Bronchial epithelial cell (primary cell): ENCODE results near the gene LRRC45. TPM values are rescaled to one million over a fixed set of nuclear protein-coding genes. Genes with fewer than 3 reads are reported as not detected.

ENCODE experiments used
- DNase-seq: peaks from one replicate; pipeline ENCODE4 v3.0.0-alpha.2; 2010; ENCODE audit warnings: low read depth
- FAIRE-seq: peaks from 2 replicates; lab custom pipeline; 2011; peaks lifted over from hg19 to GRCh38; lab: Jason Lieb, UNC
- H3K27me3 ChIP-seq: 2 replicates; pipeline ENCODE4 v1.5.1; 2011; ENCODE audit warnings: low read length; ENCODE audit not compliant: control insufficient read depth, insufficient read depth
- H3K36me3 ChIP-seq: 2 replicates; pipeline ENCODE4 v1.5.1; 2011; ENCODE audit warnings: low read length; ENCODE audit not compliant: control insufficient read depth, insufficient read depth
- H3K4me3 ChIP-seq: 2 replicates; pipeline ENCODE4 v1.5.1; 2011; ENCODE audit warnings: mild to moderate bottlenecking, low read depth, low read length, control low read depth
- total RNA-seq: library from RNA; depleted of rRNA; stranded (reverse); fragments of >200 nt; gene quantifications from 2 replicates; pipeline ENCODE4 v1.2.1, GENCODE V29; 2014
- TF ChIP-seq, protein P1 (sequence below): IDR thresholded peaks from 2 replicates; pipeline ENCODE4 v1.5.1; 2011; ENCODE audit warnings: mild to moderate bottlenecking, moderate library complexity, low read length, control low read depth, inconsistent platforms; ENCODE audit not compliant: insufficient read depth, severe bottlenecking

Gene LRRC45
- total RNA-seq, 1 donor from 2014 or later, result 8.4 TPM

DNA sequence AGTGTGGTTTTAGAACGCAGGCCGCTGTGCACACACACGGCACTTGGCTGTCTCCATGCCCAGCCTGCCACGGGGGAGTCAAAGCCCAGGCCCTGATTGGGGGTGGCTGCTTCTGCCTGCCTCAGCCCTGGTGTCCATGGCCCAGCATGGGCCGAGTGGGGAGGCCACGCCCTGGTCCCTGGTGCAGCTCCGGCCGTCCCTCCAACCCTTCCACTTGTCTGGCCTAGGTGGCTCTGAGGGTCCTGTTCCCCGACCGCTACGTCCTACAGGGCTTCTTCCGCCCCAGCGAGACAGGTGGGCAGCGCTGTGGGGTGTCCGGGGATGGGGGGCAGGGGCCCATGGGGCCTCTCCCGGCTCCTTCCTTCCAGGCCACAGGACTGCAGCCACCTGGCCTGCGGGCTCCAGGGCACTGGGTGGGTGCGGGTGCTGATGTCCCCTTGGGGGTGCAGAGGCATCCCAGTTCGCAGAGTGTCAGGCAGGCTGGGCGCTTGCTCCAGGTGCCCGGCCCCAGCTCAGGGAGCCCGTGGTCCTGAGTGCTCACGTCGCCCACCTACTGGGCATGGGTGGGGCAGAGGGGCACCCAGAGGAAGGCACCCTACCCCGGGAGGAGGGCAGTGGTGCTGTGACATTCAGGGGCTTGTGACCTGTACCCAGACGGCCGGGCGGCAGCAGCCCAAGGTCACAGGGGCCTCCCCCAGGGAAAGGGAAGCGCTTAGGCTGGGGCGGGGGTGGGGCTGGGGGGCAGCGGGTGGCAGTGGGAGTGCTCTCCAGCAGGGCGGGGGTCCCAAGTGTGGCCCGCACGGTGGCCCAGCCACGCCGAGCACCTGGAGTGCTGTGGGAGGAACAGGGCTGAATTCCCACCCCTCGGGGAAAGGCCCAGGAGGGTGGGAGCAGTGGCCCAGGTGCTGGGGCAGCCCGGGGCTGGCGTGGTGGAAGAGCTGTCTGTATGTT lies 12.3 kb upstream of the LRRC45 start:
- TF ChIP-seq, protein P1, sequence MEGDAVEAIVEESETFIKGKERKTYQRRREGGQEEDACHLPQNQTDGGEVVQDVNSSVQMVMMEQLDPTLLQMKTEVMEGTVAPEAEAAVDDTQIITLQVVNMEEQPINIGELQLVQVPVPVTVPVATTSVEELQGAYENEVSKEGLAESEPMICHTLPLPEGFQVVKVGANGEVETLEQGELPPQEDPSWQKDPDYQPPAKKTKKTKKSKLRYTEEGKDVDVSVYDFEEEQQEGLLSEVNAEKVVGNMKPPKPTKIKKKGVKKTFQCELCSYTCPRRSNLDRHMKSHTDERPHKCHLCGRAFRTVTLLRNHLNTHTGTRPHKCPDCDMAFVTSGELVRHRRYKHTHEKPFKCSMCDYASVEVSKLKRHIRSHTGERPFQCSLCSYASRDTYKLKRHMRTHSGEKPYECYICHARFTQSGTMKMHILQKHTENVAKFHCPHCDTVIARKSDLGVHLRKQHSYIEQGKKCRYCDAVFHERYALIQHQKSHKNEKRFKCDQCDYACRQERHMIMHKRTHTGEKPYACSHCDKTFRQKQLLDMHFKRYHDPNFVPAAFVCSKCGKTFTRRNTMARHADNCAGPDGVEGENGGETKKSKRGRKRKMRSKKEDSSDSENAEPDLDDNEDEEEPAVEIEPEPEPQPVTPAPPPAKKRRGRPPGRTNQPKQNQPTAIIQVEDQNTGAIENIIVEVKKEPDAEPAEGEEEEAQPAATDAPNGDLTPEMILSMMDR, result no peak
- FAIRE-seq, result no peak
- no peak for DNase-seq
- no peaks in the 10 kb centered on the region for H3K27me3 ChIP-seq
- no peak overlapping the region for H3K4me3 ChIP-seq
- peaks cover 3% of the 10 kb centered on the region for H3K36me3 ChIP-seq

DNA sequence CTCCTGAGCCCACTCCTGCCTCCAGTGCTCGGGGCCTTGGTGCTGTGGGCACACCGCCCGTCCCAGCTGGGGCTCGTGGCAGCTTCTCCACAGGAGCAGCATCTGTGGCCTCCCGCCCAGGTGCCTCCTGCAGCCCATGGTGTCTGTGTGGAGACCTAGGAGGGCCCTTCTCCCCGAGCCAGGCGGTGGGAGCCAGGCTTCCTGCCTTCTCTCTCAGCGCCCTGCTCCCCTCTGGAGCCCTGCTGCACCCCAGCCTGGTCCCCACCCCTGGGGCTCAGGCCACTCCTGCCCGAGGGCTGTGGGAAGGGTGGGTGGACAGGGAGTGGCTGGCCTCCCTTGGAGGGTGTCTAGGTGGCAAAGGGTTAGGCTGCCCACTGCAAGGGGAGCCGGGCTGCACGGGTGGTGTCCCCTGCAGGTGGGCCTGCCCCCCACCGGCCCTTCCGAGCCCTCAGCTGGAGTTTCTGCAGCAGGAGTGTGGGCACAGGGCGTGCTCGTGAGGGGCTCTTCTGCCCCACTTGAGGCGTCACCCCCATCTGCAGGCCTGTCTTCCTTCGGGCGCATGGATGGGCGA lies 11.4 kb upstream of the LRRC45 start:
- FAIRE-seq, result no peak
- TF ChIP-seq, protein P1, result no peak
- no peaks in the 10 kb centered on the region for H3K27me3 ChIP-seq

DNA sequence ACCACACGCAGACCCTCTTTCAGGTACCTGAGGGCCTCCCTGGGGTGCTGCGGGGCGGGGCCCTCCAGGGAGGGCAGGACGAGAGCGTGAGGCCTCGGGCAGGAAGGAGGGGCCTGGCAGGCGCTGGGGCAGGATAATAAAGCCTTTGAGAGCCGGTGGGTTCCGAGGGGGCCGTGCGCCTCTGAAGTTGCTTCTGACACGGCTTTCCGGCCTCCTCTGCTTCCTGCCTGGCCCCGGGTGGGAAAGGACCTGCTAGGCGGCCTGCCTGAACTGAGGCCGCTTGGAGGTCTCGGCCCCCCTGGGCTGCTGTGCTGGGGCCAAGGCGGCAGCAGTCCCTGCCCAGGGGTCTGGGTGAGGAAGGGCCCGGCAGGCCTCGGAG lies 10.9 kb upstream of the LRRC45 start:
- H3K4me3 ChIP-seq, result no peak overlapping the region
- no peaks in the 10 kb centered on the region for H3K27me3 ChIP-seq
- peaks cover 3% of the 10 kb centered on the region for H3K36me3 ChIP-seq
- no peak for DNase-seq
- TF ChIP-seq, protein P1, result no peak
- no peak for FAIRE-seq

More for the DNA sequence above, 11.4 kb upstream of the LRRC45 start:
- Histone ChIP-seq H3K4me3 (no peak overlapping the region), H3K36me3 (peaks cover 3% of the 10 kb centered on the region)
- no peak for DNase-seq

DNA sequence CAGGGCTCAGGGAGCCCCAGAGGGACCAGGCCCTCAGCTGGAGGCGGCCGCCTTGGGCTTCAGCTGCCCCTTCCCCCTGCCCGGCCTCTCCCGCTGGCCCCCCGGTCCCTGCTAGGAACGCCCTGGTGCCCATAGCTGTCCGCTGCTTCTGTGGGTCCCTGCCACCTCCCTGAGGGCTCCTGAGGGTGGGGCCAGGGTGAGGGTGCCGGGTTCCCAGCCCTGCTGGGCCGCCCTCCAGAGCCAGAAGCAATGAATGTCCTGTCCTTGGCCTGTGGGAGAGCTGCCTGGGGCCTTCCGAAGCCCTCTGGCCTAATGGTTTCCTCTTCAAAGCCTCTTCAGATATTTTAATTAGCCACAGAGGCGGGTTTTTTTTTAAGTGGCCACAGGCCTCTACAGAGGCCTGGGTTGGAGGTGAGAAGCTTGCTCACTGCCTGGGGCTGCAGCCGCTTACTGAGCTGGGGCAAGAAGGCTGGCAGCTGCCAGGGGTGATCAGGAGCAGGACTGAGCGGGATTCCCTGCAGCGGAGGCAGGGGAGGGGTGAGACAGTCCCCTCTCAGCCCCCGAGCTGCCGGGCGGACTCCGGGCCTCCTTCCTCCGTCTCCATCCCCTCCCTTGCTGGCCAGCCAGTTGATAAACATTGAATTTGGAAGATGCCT lies 10.3 kb upstream of the LRRC45 start:
- FAIRE-seq, result no peak

DNA sequence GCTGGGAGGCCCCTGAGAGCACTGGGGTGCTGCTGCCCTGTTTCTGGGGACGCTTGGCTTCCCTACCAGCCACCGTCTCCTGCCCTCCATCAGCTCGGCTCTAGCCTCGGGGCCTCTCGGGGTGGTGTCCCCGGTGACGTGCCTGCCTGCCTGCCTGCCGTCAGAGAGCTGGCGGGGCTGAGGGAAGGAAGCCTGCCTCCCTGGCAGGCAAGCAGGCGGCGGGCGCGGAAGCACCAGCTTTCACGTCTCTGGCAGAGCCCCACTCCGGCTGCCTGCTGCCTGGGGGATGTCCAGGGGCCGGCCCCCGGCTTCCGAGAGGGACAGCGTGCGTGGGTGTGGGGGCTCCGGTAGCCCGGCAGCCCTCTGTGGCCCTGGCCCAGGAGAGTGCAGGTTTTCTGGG lies 9.8 kb upstream of the LRRC45 start:
- TF ChIP-seq, protein P1, result no peak
- no peaks in the 10 kb centered on the region for H3K27me3 ChIP-seq
- FAIRE-seq (no peak), DNase-seq (no peak)
- no peak overlapping the region for H3K4me3 ChIP-seq
- H3K36me3 ChIP-seq, result peaks cover 3% of the 10 kb centered on the region

More for the DNA sequence above, 10.3 kb upstream of the LRRC45 start:
- H3K4me3 ChIP-seq, result no peak overlapping the region
- H3K36me3 ChIP-seq, result peaks cover 3% of the 10 kb centered on the region
- DNase-seq, result no peak
- H3K27me3 ChIP-seq, result no peaks in the 10 kb centered on the region
- TF ChIP-seq, protein P1, result no peak
